ENCODE measurements around the gene LIPI.

GRCh38 chr21:14114251-14114650, 96.5 kb downstream of the LIPI start:
- no peak for TF ChIP-seq CTCF (tag by site-specific recombination; IDR thresholded peaks at IDR 0.05)
- TF ChIP-seq ZIC2 (tag by site-specific recombination; IDR thresholded peaks at IDR 0.05): no peak
- no peak for TF ChIP-seq TCF7L2 (IDR thresholded peaks at IDR 0.05; ENCODE audit: borderline replicate concordance, low read depth, low read length)
- TF ChIP-seq KLF16 (tag by site-specific recombination; IDR thresholded peaks at IDR 0.05): no peak
- no peak for TF ChIP-seq ZBTB26 (tag by site-specific recombination; optimal IDR thresholded peaks at IDR 0.05)
- TF ChIP-seq TRIM28 (IDR thresholded peaks at IDR 0.05; ENCODE audit: borderline replicate concordance, low read length): no peak
- TF ChIP-seq EGR2 (tag by site-specific recombination; IDR thresholded peaks at IDR 0.05; ENCODE audit: low read depth): no peak
- no peak for TF ChIP-seq REST (tag by site-specific recombination; IDR thresholded peaks at IDR 0.05)
- no peak for TF ChIP-seq ZBTB8A (tag by site-specific recombination; IDR thresholded peaks at IDR 0.05)
- no peak for TF ChIP-seq ZNF530 (tag by site-specific recombination; IDR thresholded peaks at IDR 0.05; ENCODE audit: low read depth)
- TF ChIP-seq ZNF692 (tag by site-specific recombination; IDR thresholded peaks at IDR 0.05): no peak
